ENCODE measurements around the gene MACF1.
"Not testable (repeated sequence)": the region's sequence is repeated elsewhere in the genome, so short reads cannot be mapped to it uniquely, and the experiment has no call there.

DNA sequence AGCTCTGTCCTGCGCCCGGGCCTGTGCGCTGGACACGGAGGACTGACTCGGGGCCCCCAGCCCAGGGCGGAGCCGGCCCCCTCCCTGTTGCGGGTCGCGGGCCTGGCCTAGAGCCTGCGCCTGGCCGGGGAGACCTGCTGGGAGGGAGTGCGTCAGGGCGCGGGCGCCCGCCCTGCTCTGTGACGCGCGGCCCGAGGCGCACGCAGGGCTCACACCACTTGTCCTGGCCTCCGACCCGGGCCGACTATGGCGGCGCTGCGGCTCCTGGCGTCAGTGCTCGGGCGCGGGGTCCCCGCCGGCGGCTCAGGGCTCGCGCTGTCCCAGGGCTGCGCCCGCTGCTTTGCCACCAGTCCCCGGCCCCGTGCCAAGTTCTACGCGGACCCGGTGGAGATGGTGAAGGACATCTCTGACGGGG, 310.2 kb downstream of the MACF1 start:
- TF ChIP-seq MAX (IDR thresholded peaks at IDR 0.05); ZNF691 (CRISPR knock-in tag; IDR thresholded peaks at IDR 0.05; ENCODE audit: borderline replicate concordance, low read depth); ETV5 (CRISPR knock-in tag; IDR thresholded peaks at IDR 0.05; ENCODE audit: borderline replicate concordance); HDAC2 (CRISPR knock-in tag; IDR thresholded peaks at IDR 0.05); POLR2A (IDR thresholded peaks at IDR 0.05; ENCODE audit: insufficient read depth in 1 of 2, low read depth in 2 of 2, low read length in 2 of 2); ZNF597 (CRISPR knock-in tag; IDR thresholded peaks at IDR 0.05); AFF4 (CRISPR knock-in tag; IDR thresholded peaks at IDR 0.05); POLR2G (IDR thresholded peaks at IDR 0.05; ENCODE audit: low read depth, low read length): not testable (repeated sequence)
- TF ChIP-seq, protein P1, sequence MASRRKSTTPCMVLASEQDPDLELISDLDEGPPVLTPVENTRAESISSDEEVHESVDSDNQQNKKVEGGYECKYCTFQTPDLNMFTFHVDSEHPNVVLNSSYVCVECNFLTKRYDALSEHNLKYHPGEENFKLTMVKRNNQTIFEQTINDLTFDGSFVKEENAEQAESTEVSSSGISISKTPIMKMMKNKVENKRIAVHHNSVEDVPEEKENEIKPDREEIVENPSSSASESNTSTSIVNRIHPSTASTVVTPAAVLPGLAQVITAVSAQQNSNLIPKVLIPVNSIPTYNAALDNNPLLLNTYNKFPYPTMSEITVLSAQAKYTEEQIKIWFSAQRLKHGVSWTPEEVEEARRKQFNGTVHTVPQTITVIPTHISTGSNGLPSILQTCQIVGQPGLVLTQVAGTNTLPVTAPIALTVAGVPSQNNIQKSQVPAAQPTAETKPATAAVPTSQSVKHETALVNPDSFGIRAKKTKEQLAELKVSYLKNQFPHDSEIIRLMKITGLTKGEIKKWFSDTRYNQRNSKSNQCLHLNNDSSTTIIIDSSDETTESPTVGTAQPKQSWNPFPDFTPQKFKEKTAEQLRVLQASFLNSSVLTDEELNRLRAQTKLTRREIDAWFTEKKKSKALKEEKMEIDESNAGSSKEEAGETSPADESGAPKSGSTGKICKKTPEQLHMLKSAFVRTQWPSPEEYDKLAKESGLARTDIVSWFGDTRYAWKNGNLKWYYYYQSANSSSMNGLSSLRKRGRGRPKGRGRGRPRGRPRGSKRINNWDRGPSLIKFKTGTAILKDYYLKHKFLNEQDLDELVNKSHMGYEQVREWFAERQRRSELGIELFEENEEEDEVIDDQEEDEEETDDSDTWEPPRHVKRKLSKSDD (CRISPR knock-in tag; IDR thresholded peaks at IDR 0.05; ENCODE audit: low read depth) = not testable (repeated sequence)
- TF ChIP-seq, protein P2, sequence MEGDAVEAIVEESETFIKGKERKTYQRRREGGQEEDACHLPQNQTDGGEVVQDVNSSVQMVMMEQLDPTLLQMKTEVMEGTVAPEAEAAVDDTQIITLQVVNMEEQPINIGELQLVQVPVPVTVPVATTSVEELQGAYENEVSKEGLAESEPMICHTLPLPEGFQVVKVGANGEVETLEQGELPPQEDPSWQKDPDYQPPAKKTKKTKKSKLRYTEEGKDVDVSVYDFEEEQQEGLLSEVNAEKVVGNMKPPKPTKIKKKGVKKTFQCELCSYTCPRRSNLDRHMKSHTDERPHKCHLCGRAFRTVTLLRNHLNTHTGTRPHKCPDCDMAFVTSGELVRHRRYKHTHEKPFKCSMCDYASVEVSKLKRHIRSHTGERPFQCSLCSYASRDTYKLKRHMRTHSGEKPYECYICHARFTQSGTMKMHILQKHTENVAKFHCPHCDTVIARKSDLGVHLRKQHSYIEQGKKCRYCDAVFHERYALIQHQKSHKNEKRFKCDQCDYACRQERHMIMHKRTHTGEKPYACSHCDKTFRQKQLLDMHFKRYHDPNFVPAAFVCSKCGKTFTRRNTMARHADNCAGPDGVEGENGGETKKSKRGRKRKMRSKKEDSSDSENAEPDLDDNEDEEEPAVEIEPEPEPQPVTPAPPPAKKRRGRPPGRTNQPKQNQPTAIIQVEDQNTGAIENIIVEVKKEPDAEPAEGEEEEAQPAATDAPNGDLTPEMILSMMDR (CRISPR knock-in tag; IDR thresholded peaks at IDR 0.05) = not testable (repeated sequence)

Measured in HepG2 (cell line).